GM10248 (cell line): ENCODE results near the gene CPSF6.
"Not testable (repeated sequence)": the region's sequence is repeated elsewhere in the genome, so short reads cannot be mapped to it uniquely, and the experiment has no call there.

Experiments used
- CTCF ChIA-PET: fragments of 300-600 bp; sonication (Branson Sonifier 250); formaldehyde crosslinking; extraction: SDS; loops from one replicate; lab custom pipeline; 2021; ENCODE audit warnings: antibody characterized with exemption; lab: Yijun Ruan, JAX
- POLR2A ChIA-PET: fragments of 350-650 bp; sonication (Branson Sonifier 250); formaldehyde crosslinking; extraction: SDS; loops from one replicate; lab custom pipeline; 2020; ENCODE audit warnings: antibody characterized with exemption; lab: Yijun Ruan, JAX
- DNase-seq: peaks from one replicate; pipeline ENCODE4 v3.0.0; 2012; ENCODE audit errors: extremely low spot score
- TF ChIP-seq, protein P1 (sequence below): IDR thresholded peaks from 2 replicates; pipeline ENCODE4 v1.5.1; 2012; ENCODE audit warnings: mild to moderate bottlenecking, low read depth; ENCODE audit errors: extremely low read depth, missing control alignments, control extremely low read depth

Gene CPSF6

GRCh38 chr12:69239352-69239921 lies at the start of gene CPSF6:
TSS of gene CPSF6 (plus strand) at chr12:69239569. CDS start at chr12:69239647, 78 bp downstream.
- DNase-seq = peak; percentile 94
- CTCF ChIA-PET = interaction anchor here (0.9 kb wide), 1 partner anchor 83 kb away, joined by 3 read pairs; no protein-coding TSS in a partner anchor
- TF ChIP-seq, protein P1, sequence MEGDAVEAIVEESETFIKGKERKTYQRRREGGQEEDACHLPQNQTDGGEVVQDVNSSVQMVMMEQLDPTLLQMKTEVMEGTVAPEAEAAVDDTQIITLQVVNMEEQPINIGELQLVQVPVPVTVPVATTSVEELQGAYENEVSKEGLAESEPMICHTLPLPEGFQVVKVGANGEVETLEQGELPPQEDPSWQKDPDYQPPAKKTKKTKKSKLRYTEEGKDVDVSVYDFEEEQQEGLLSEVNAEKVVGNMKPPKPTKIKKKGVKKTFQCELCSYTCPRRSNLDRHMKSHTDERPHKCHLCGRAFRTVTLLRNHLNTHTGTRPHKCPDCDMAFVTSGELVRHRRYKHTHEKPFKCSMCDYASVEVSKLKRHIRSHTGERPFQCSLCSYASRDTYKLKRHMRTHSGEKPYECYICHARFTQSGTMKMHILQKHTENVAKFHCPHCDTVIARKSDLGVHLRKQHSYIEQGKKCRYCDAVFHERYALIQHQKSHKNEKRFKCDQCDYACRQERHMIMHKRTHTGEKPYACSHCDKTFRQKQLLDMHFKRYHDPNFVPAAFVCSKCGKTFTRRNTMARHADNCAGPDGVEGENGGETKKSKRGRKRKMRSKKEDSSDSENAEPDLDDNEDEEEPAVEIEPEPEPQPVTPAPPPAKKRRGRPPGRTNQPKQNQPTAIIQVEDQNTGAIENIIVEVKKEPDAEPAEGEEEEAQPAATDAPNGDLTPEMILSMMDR = no peak
- POLR2A ChIA-PET = no interaction called here

DNA sequence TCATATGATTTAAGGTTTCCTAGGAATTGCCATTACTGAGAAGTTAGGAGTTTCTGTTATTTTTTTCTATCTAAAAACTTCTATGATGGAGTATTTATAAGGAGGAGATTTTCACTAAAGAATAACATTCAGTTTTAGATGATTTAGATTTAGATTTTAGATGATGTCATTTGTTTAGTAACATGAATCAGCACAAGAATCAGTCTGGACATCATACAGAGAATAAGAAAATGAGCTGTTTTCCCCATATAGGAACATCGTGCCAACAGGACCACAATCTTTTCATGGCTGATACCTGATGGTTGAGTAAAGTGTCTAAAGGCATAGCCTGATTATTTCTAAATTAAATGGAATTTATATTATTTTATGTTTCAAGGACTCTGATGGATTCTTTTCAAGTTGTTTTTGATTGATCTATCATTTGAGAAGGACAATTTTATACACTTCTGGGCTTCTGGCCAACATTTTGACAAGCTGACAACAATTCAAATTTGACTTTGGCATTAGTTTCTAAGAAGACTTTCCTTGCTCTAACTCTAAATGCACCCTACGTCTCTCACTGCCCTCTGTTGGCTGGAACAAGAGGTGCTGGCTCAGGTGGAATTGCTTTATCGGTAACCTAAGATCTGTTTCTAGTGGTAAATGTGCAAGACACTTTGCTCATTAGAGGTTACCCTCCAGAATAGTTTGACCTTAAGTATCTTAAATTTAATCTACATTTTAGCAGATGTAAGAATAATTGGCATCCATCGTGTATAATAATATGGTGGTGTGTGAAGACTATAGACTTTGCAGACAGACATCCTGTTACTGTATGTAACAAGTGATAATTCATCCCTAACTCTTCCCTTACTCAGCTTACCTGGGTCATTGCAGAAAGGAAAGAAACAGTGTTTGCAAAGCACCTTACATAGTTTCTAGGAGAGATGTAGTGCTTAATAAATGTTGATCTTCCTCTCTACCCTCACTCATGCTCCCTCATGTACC lies 42.8 kb upstream of the CPSF6 start:
- DNase-seq = no peak
- CTCF ChIA-PET = interaction anchor here (1.0 to 2.3 kb wide), 5 partner anchors 10 to 42 kb away, joined by 3 to 7 read pairs (median 5); no protein-coding TSS in a partner anchor
- TF ChIP-seq, protein P1 = peak; percentile 26
- POLR2A ChIA-PET = no interaction called here

GRCh38 chr12:69199976-69200375 lies 39.4 kb upstream of the CPSF6 start:
- DNase-seq, CTCF ChIA-PET: not testable (repeated sequence)
- POLR2A ChIA-PET = interaction anchor here (0.5 kb wide), 1 partner anchor 13 kb away, joined by 3 read pairs; no protein-coding TSS in a partner anchor

- DNase-seq = no peak
- ChIA-PET POLR2A (no interaction called here), CTCF (no interaction called here)
- TF ChIP-seq, protein P1 = no peak
Observed at GRCh38 chr12:69204191-69204590, 35.2 kb upstream of the CPSF6 start.

DNA sequence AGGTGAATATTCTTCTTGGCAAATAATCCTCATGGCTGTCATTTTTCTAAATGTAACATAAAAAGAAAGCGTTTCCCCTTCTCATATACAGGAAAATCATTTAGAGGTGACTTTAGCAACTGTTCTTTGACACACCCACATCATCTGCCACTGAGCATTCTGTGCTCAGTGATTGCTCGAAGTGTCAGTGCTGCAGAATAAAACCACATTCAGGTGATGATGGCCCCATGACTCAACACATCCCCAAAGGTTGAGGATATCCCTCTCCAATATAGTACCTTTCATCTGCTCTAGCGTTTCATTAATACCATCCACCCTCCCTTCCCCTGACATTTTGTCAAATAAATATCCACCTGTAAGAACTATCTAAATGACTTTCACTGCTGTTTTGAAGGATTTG lies 28.7 kb upstream of the CPSF6 start:
- no peak for DNase-seq
- ChIA-PET CTCF (interaction anchor here (1.9 kb wide), 1 partner anchor 54 kb away, joined by 7 read pairs; no protein-coding TSS in a partner anchor), POLR2A (interaction anchor here (0.7 kb wide), 1 partner anchor 9 kb away, joined by 3 read pairs; no protein-coding TSS in a partner anchor)
- TF ChIP-seq, protein P1 = no peak

DNA sequence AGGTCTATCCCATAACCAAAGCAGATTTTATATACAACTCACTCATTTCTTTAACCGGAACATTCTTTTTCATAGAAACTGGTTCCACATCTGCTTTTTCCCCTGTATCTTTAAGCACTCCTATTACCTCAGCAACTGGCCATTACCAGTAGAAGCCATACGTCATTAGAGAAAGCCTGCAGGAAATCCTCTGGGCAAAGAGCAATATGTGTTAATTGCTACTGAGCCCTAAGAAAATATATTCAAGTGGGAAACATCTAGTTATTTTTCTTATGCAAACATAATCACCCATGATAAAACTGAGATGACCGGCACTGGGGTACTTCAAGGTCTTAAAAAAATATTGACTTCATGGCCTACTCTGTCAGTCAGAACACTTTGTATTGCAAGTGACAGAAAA lies 28.2 kb upstream of the CPSF6 start:
- CTCF ChIA-PET = interaction anchor here (1.2 kb wide), 1 partner anchor 37 kb away, joined by 3 read pairs; no protein-coding TSS in a partner anchor
- DNase-seq = no peak

More for the DNA sequence above, 28.2 kb upstream of the CPSF6 start:
- POLR2A ChIA-PET = no interaction called here
- TF ChIP-seq, protein P1 = no peak
